Limb (tissue), 2 donors: ENCODE measurements around the gene DRC1.

Source experiments
- DNase-seq, 2 donors: peaks; one replicate each; pipeline ENCODE4 v3.0.0-alpha.2; 2016; ENCODE audit errors: extremely low spot score in 2 of 2

DRC1 gene

DNA sequence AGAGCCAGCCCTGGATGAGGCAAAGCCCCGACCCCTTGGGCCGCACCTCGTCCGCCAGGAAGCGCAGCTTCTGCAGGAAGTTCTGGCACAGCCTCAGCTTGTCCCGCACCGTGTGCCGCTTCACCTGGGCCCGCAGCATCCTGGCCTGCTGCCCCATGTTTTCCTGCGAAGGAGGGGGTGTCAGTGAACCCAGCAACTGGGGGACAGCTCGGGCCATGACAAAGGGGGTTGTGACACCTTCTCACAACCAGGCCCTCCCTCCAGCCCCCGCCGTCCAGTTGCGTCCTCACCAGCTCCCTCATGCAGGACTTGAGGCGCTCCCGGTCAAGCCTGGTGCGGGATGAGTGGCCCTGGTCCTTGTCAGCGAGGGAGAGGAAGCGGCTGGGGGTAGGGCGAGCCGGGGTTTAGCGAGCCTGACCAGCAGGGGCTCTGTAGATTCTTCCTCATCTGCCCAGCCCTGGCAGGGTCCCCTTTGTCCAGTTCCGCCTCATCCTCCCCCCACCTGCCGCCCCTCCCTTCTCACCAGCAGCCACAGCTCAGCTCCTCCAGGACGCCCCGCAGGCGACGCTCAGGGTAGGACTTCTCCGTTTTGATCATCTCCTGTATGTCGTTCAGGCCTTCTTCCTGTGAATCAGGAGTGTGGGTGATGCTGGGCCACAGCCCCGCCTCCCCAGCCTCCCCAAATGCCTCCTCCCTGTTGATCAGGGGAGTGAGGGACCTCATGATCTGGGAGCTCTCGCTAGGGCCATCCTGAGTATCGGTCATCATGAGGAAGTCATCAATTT is 75.6 kb downstream of the DRC1 start:
- DNase-seq: no peak

DNA sequence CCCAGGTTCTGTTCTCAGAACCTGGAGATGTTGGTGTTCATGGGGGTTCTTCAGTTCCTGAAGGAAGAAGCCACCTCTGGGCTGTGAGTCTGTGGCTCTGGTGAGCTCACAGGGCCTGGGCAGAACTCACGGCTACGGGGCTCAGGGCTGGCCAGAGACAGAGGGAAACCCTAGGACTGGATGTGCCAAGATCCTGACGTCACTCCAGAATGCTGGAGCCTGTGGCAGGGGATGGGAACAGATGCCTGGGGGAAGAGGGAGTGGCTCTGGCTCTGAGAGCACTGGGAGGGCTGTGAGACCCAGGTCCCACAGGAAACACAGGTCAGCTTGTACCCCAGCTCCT is 76.2 kb downstream of the DRC1 start, which contains the start of gene OTOF:
Gene OTOF (minus strand): TSS at position 214 of the 343 bp plus-strand sequence.
- DNase-seq: peak in 1 of 2 donors; percentile 70

DNA sequence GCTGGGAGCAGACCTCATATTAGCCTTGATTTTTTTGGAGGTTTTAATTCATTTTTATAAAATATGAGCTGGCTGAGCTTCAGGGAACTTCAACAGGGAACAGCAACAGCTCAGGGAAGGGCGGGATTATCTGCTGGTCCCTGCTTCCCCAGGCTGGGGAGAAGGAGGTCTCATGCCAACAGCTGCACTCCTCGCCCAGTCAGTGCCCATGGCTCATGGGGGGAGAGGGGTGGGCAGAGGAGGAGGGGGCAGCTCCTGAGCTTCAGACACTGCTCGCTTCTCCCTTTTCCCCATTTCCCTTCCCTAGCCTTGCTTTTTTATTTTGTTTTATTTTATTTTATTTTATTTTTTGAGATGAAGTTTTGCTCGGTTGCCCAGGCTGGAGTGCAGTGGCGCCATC is 76.6 kb downstream of the DRC1 start:
- peak in 1 of 2 donors; percentile 15 for DNase-seq

DNA sequence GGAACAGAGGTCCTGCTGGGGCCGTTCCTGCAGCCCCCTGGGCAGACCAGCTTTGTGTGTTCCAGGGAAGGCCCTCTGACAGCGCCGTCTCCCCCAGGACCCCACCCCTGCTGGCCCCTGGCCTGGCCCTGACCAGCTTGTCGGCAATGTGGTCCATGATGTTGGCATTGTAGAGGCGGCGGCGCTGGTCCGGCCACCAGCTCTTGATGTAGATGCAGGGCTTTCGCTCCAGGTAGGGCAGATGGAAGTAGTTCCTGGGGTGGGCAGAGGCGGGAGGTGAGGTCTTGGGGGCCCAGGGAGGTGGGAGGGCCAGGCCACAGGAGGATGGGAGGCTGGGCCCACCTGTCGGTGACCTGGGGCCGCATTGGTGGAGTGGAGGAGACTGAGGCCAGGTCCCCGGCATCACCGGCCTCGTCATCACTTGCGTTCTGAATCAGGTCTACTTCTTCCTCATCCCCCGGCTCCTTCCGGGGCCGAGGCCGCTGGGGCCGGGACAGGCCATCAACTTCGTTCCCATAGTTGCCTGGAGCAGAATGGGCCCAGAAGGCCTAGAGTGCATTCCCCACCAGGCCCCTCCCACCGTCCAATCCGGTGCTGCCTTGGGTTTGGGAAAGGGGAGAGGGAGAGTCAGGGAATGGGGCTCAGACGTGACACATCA is 77.5 kb downstream of the DRC1 start:
- DNase-seq: no peak

DNA sequence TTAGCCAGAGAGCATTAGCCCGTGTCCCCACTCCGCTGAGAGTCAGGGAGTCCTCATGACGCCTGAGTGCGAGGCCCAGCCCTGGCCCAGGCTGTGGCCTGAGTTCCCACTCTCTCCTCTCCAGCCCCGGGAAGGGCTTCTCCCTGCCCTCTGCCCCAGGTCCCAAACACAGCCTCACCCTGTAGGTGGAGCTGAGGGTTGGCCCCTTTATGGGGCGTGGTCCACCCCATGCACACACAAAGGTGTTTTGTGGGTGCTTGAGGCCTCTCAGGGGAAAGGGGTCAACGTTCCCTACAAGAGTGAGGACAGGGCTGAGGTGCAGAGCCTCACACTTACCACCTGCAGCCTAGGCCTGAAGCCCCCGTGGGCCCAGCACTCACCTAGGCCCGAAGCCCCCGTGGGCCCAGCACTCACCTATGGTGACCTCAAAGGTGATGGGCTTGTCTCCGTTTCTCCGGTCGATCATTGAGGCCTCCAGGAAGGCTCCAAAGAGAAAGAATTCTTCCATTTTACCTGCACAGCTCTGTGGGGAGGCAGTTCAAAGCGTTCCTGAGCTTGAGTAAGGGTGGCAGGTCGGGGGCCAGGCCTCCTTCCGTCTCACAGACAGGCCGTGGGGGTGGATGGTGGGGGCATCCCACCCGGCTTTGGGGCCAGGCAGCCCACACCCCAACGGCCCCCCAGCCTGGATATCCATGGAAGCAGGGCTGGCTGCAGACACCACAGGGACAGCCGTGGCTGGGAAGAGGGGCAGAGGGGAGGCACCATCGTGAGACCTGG is 78.3 kb downstream of the DRC1 start:
- no peak for DNase-seq

DNA sequence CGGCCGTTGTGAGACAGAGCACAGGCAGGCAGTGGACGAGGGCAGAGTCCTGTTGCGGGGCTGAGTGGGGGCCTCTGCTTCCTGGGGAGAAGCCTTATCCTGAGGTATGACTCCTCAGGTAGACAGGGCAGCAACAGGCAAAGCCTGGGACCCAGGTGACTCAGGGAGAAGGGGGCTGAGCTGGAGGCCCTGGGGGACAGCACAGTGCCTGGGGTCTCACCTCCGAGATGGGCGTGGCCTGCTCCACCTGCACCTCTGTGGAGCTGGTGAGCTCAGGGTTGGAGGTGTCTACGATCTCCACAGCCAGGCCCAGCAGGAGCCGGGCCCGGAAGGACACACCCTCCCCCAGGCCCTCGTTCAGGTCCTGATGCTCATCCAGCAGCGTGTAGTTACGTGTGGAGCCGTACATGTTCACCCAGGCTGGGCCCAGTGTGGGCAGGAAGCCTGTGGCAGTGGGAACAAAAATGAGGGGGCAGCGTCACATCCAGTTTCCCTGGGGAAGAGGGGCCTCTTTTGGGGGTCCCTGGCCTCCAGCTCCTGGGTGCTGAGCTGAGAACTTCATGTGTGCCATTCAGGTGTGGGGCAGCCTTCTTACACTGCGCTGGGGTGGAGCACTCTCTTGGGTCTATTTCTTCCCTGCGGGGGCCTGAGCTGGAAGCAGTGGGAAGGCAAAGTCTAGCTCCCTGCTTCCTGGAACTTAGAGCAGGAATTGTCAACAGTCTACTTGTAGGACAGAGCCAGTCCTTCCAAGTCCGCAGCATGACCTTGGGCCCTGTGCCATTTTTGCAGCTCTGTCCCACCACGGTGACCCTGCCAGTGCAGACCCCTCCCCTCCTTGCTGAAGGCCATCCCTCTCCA is 79.1 kb downstream of the DRC1 start:
- no peak for DNase-seq

DNA sequence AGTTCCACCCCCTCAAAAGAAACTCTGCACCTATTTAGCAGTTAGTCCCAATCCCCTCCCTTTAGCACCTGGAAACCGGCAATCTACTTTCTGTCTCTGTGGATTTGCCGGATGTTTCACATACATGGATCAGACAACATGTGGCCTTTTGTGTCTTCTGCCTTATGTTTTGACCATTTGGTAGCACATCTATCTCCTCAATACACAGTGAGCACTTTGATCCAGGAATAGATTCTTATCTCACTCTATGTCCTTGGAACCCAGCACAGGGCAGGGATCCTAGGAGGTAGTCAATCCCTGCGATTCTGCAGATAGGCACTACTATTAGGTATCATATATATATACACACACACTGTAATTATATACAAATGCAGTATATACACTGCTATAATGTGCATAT is 80.0 kb downstream of the DRC1 start:
- DNase-seq: no peak

DNA sequence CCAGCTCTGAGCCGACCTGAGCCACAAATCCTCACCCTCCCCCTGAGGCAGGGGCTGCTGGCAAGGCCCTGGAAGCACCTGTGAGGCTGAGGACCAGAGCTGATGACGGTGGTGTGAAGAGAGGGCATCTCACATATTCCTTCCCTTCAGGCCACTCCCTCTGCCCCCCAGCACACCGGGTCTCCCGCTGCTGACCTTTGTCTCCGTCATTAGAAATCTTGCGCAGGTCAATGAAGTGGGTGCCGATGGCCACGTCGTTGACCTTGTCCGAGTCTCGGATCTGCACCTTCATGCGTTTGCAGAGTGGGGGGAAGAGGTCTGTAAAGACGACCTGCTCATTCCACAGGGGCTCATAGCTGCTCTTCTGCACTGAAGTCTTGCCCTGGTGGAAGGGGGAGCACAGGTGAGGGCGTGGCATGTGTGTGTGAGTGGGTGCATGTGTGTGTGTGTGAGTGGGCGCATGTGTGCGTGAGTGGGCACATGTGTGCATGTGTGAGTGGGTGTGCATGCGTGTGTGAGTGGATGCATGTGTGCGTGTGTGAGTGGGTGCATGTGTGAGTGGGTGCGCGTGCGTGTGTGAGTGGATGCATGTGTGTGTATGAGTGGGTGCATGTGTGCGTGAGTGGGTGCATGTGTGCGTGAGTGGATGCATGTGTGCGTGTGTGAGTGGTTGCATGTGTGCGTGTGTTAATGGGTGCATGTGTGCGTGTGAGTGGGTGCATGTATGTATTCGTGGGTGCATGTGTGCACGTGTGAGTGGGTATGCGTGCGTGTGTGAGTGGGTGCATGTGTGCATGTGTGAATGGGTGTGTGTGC is 80.7 kb downstream of the DRC1 start:
- no peak for DNase-seq

DNA sequence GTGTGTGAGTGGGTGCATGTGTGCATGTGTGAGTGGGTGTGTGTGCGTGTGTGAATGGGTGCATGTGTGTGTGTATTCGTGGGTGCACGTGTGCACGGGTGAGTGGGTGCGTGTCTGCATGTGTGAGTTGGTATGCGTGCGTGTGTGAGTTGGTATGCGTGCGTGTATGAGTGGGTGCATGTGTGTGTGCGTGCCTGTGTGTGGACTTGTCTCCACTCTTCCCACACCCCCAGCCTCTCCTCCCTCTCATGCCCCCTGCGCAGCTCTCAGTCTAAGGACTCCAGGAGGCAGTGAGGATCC is 81.3 kb downstream of the DRC1 start:
- DNase-seq: no peak

DNA sequence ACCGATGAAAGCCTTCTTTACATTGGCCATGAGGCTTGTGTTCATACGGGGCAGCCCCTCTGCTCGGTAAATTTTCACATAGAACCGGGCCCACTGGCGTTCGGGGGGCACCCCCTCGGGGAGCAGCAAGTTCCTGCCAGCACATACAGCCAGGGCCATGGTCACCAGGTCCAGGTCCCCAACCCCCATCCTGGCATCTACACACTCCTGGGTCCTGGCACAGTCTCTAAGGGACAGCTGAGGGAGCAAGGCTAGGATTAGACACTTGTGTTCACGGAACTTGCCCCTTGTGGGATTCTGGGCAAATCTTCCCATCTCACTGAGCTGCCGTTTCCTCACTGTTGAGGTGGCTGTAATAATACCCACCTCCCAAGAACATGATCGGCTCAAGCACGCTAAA is 81.8 kb downstream of the DRC1 start:
- no peak for DNase-seq

DNA sequence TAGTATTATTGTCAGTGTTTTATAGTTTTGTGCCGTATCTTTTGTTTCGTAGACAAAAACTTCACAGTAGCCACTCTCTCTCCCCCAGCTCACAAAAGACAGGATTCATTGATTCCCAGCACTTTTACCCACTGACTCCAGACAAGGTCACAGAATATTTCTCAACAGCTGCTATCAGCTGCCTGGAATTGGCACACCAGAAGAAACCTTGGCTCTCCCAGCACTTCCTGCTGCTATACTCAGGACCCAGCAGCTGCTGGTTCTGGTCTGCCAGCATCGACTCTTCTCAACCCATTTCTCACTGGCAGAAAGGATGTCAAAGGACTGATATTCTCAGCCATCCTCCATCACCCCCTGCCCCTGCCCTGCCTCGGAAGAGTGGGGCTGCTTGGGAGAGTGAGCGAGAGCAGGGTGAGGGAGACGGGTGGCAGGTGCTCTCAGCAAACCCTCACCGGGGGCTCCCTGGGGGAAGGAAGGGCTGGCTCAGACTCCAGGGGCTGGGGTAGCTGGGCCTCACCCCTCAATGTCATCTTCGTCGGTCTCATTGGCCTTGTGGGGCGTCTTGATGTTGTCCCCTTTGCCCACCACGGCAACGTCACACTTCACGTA is 82.3 kb downstream of the DRC1 start:
- DNase-seq: peak in 1 of 2 donors; percentile 41

DNA sequence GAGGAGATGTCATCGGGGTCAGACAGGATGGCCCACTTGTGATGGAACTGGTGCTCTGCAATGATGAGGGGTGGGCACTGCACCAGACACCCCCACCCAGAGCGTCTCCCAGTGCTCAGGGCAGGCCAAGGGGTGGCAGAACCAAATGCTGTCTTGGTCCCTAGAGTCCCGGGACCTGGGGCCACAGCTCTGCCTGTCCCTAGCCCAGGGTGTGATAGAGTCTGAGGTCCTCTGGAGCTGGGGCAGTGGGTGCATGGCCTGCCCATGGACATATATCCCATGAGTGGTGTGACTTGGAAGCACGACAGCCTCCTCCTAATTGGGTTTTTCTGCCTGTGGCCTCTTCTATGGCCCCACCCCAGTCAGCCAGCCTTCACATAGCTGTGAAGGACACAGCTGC is 82.9 kb downstream of the DRC1 start:
- DNase-seq: no peak

DNA sequence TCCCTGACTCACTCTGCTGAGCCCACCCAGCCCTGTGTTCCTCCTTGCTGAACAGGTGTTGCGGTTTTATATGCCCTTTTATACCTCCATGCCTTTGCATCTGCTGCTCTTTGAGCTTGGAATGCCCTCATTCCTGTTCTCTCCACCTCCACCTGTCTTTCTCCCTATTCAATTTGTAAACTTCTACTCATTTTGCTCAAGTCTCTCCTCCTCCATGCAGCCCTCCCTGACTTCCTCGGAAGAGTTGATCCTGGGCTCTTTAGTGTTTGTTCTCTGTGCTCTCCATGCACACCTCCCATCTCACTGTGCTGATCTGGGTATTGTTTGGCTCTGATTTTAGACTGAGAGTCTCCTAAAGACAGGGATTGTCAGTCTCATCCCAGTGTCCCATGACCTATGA is 83.4 kb downstream of the DRC1 start:
- no peak for DNase-seq

DNA sequence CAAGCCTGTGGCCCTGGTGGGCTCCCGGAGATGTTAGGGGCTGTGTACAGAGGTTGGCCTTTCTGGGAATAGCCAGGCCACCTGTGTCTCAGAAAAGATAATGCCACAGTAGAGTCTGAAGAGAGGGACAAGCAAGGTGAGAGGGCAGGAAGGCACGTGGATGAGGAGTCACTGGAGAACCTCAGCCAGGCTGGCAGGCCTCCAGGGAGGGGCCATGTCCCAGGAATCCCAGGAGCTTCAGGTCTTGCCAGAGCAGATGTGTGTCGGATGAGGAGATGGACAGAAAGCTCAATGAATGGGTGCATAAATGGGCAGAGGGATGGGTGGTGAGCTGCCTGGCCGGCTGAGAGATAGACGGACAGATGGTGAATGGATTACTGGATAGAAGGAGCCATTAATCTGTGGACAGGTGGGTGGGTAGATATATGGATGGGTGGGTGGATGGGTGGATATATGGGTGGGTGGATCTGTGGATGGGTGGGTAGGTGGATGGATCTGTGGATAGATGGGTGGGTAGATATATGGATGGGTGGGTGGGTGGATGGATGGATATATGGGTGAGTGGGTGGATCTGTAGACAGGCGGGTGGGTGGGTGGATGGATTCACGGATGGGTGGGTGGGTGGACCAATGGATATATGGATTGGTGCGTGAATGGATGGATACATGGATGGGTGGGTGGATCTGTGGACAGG is 84.2 kb downstream of the DRC1 start:
- no peak for DNase-seq

DNA sequence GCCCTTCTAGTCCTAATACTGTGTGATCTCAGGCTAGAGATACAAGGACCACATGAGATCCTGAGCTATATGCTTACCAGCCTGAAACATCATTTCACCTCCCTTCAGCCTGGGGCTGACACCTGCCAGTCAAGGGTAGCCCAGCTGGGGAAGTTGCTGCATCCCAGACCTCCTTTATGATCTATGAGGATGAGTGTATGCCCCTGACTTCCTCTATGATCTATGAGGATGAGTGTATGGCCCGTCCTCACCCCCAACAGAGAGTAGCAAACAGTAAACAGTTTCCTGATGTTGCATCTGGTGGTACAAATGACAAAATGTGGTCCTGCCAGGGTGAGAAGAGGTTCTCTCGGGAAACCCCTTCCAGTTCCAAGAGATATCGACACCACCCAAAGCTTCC is 85.1 kb downstream of the DRC1 start:
- no peak for DNase-seq

DNA sequence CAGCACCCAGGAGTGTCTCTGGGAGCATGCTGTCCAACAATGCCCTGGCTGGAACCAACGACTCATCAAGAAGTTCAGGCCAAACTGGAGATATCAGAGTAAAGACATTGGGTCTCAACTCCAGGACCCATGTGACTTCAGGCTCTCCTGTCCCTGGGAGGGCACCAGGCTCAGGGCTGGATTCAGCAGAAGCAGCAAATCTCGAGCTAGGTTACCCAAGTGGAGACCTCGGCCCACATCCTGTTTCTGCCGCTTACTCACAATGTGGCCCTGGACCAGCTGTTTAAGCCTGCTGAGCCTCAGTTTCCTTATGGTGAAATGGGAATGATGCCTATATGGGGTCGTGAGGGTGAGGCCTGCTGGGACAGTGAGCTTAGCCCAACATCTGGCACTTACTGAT is 85.5 kb downstream of the DRC1 start:
- no peak for DNase-seq

DNA sequence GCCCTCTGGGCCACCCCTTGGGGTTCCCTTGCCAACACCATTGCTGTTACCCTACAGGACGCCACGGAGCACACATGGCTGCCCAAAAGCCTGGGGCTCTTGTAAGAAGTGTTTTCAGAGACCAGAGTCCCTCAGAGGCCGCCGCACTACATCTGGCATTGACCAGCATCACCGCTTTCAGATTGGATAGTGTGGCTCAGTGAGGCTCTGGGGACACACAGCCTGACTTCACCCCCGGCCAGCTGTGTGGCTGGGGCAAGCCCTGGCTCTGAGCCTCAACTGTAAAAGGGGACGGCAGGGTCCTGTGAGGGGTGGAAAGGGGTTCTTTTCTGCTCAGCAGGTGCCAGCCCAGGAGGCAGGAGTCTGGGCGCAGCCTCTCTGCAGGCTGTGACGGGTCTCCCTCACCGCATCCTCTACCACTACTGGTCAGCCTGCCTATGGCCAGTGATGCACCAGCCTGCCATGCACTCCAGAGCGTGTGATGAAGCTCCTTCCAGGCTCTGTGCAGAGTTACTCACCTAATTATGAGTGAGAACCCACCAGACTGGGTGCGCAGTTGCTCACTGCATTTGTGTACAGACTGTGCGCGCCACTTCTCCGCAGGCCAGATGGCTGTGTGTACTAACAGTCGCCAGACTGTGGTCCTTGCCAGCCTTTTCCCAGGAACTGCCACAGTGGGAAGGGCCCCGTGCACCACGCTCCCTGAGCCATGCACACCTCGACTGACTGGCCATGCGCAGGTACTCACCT is 86.9 kb downstream of the DRC1 start:
- no peak for DNase-seq

DNA sequence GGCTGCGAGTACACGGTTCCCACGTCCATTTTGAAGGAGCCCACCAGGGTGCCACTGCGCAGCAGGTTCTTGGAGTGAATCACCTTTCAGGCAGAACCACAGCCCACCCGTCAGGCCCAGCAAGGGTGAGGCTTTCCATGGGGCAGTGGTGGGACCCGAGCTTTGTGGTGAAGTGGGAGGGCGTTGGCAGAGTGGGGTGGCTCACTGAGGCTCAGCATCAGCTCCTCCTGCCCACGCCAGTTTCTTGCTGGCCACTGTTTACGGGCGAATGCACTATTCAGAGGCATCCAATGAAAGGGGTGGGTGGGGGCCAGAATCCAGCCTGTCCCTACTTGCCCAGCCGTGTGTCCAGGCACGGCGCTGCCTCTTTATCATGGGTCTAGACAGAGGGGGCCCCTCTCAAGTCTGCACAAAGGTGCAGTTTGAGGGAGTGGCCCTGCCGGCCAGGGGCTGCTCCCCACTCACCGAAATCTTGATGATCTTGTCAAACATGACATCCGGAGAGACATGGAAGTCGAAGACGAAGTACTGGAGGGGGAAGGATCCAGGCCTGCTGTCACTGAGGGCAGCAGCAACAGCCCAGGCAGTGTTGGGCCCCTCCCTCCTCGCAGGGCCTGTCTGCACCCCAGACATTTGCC is 87.6 kb downstream of the DRC1 start:
- DNase-seq: no peak
